Dendritic cell treated with granulocyte-macrophage colony-stimulating factor and Interleukin-4, amounts not matched to agents 40 ng/mL and 50 ng/mL, for 4 days (primary cell): ENCODE measurements around the gene GRB10.

Source experiments
- H3K27ac Mint-ChIP-seq: one replicate; pipeline ENCODE4 v1.8.0; 2022; ENCODE audit warnings: mild to moderate bottlenecking, mixed read lengths
- H3K27me3 Mint-ChIP-seq: one replicate; pipeline ENCODE4 v1.8.0; 2022; ENCODE audit warnings: mild to moderate bottlenecking, mixed read lengths
- H3K36me3 Mint-ChIP-seq: one replicate; pipeline ENCODE4 v1.8.0; 2022; ENCODE audit warnings: low read depth, mixed read lengths
- H3K4me1 Mint-ChIP-seq: one replicate; pipeline ENCODE4 v1.8.0; 2022; ENCODE audit warnings: low read depth, mixed read lengths
- H3K4me3 Mint-ChIP-seq: one replicate; pipeline ENCODE4 v1.8.0; 2022; ENCODE audit warnings: mild to moderate bottlenecking, moderate library complexity, mixed read lengths
- H3K9me3 Mint-ChIP-seq: one replicate; pipeline ENCODE4 v1.8.0; 2022; ENCODE audit warnings: mixed read lengths
- intact Hi-C: fragments of 100-400 bp; cut with micrococcal nuclease; formaldehyde crosslinking; loops from one replicate; pipeline ENCODE4 v1.15.0; 2022

Gene GRB10

DNA sequence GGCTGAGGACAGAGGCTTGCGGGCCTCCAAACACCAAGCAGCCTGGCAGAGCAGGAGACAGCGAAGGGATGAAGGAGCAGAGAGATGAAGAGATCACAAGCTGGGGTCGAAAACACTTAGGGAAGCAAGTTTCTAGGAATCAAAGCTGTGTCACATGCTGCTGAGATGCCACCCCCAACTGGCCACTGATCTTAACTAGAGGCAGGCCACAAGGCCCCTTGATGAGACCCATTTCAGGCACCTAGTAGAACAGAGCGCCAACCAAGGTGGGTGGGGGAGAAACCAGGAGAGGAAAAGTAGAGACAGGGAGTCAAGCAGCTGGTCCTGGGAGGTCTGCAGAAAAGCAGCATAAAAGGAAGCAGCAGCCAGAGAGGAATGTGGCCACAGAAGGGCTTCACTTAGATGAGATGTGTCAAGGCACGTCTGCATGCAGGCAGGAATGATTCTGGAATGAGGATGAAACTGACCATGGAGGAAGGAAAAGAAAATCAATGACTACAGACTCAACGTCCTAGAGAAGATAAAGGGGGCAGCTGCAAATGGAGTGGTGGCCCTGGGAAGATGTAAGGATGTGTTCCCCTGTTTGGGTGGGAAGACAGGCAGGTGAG, 132.5 kb downstream of the GRB10 start:
- Mint-ChIP-seq H3K4me1 (peaks cover 9% of the 10 kb centered on the region), H3K27me3 (no peaks in the 10 kb centered on the region), H3K27ac (no peak overlapping the region), H3K36me3 (no peaks in the 10 kb centered on the region), H3K4me3 (no peak overlapping the region), H3K9me3 (no peaks in the 10 kb centered on the region)
- intact Hi-C loops, result no loop called here

DNA sequence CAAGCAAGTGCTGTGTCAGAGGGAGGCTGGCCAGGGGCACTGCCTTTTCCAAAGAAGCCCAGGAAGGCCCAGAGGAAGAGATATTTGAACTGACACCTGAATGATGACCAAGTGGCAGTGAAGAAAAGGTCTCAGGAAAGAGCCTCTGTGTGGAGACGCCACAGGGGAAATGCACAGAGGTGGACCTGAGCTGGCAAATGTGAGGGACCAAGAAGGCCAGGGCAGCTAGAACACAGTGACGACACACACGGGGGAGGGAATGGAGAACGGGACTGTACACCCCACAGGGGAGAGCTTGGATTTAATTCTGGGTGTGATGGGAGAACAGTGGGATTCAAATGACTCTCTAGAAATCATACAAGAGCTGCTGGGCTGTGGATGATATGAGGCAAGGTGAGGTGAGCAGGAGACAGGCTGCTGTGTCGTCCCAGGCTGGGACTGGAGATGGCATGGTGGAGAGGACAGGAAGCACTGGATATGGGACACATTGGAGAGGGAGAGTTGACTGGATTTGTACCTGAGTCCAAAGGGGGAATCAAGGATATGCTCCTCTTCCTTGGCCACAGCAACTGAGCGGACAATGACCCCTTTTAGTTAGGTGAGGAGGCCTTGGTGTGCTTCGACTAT, 133.3 kb downstream of the GRB10 start:
- Mint-ChIP-seq H3K4me1 (peaks cover 9% of the 10 kb centered on the region), H3K36me3 (no peaks in the 10 kb centered on the region), H3K4me3 (no peak overlapping the region), H3K27ac (no peak overlapping the region), H3K9me3 (no peaks in the 10 kb centered on the region), H3K27me3 (no peaks in the 10 kb centered on the region)
- intact Hi-C loops, result no loop called here

DNA sequence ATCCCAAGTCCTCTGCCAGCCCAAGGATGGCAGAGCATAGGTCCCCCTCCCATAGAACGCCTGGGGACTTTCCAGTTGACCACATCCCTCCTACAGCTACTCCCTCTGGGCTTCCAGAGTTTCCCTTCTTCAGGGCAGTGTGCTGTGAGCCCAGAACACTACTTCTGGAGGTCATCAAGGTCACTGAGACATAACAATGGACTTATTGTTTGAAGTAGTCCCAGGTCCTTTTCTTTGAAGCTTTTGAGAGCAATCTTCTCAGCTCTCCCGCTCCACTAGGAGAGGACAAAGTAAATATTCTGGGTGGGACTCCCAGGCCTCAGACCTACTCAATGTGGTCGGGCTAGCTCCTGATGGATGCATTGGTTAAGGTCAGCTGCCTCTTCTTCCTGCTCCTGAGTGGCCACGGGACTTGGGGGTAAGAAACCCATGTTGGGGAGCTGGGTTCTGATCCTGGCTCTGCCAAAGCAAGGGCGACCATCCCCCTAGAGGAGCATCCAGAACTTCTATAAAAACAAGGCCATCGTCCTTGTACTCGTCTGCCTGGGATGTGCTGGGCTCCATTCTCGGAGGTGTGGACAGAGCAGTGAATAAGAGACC, 134.0 kb downstream of the GRB10 start:
- intact Hi-C loops, result no loop called here
- Mint-ChIP-seq H3K4me3 (no peak overlapping the region), H3K27me3 (no peaks in the 10 kb centered on the region), H3K4me1 (peaks cover 9% of the 10 kb centered on the region), H3K9me3 (no peaks in the 10 kb centered on the region), H3K36me3 (no peaks in the 10 kb centered on the region), H3K27ac (no peak overlapping the region)

DNA sequence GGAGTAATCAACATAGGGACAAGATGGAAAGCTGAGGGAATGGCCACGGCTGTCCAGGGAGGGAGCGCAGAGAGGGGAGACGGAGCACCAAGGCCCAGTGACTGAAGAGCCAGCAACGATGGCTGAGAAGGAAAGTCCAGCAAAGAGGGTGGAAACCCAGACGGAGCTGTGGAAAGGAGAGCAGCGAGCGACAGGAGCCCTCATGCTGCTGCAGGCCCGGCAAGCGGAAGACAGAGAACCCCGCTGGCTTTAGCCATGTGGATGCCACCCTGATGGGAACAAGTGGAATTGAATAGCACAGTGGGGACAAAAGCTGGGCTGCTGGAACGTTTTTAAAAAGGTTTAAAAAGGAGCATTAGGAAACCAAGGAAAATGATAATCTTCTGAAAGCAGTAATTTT, 134.6 kb downstream of the GRB10 start:
- no peaks in the 10 kb centered on the region for H3K9me3 Mint-ChIP-seq
- H3K27ac Mint-ChIP-seq, result no peak overlapping the region
- no peak overlapping the region for H3K4me3 Mint-ChIP-seq
- no peaks in the 10 kb centered on the region for H3K36me3 Mint-ChIP-seq
- peaks cover 3% of the 10 kb centered on the region for H3K4me1 Mint-ChIP-seq
- no peaks in the 10 kb centered on the region for H3K27me3 Mint-ChIP-seq
- intact Hi-C loops, result no loop called here

DNA sequence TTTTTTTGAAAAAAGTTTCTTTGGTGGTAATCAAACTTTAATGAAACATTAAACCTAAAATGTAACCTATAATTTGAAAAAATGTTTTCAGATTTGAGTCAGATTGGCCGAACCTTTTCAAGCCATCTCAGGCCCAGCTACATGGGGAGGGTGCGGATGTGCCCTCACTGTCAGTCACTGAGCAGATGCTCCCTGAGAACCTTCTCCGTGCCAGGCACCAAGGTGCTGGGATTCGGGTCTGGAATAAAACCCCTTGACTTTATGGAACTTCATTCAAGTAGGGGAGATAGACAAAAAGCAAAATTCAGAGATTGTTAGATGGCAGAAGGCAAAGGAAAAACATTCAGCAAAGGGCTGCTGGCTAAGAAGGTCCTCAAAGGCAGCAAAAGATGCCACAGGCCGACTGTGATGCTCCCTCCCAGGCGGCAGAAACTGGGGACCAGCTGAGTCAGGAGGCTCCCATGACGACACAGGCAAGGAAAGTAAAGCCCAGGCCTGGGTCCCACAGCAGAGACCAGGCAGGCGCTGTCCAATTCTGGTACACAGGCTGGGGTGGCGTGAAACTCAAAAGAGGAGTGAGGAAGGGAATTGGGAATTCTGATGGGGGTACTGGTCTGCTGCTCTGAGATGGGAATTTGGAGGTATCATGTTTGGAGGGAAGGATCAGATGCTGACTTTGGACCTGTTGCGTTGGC, 135.3 kb downstream of the GRB10 start:
- no peak overlapping the region for H3K27ac Mint-ChIP-seq
- no peaks in the 10 kb centered on the region for H3K4me1 Mint-ChIP-seq
- no peak overlapping the region for H3K4me3 Mint-ChIP-seq
- no peaks in the 10 kb centered on the region for H3K36me3 Mint-ChIP-seq
- intact Hi-C loops, result no loop called here
- H3K9me3 Mint-ChIP-seq, result no peaks in the 10 kb centered on the region
- no peaks in the 10 kb centered on the region for H3K27me3 Mint-ChIP-seq

DNA sequence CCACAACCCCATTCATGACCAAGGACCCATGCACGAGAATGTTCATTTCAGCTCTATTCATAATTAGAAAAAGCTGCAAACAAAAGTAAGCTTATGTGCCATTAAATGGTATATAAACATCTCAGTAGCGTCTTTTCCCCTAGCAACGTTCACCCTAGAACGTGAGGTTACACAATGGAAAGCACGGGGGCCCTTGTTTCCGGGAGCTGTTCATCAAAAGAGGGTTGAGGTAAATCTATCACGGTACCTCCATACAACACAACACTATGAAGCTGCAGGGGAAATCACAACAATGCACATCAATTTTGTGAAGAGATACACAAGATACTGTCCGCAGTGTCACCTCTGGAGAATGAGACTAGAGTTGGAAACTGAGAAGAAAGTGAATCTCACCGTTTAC, 136.6 kb downstream of the GRB10 start:
- Mint-ChIP-seq H3K36me3 (no peaks in the 10 kb centered on the region), H3K27ac (no peak overlapping the region), H3K9me3 (no peaks in the 10 kb centered on the region), H3K4me1 (no peaks in the 10 kb centered on the region), H3K27me3 (no peaks in the 10 kb centered on the region), H3K4me3 (no peak overlapping the region)
- intact Hi-C loops, result no loop called here

DNA sequence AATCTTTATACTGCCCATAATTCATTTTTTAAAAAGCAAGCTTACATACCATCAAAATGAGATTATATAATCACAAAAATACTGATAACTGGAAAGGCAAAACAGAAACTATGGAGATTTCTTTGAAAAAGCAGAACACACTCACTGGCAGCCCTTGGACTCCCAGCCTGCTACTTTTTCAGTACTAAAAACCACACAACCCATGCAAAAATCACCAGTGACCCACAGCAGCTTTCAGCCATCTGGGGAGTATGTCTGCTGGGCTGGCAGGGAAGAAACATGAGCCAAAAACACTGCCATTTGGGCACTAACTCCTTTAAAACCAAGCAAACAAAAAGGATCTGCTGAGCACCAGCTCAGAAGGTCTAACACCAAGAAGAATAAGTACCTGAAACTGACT, 137.5 kb downstream of the GRB10 start:
- intact Hi-C loops, result no loop called here
- Mint-ChIP-seq H3K9me3 (no peaks in the 10 kb centered on the region), H3K4me3 (no peak overlapping the region)

DNA sequence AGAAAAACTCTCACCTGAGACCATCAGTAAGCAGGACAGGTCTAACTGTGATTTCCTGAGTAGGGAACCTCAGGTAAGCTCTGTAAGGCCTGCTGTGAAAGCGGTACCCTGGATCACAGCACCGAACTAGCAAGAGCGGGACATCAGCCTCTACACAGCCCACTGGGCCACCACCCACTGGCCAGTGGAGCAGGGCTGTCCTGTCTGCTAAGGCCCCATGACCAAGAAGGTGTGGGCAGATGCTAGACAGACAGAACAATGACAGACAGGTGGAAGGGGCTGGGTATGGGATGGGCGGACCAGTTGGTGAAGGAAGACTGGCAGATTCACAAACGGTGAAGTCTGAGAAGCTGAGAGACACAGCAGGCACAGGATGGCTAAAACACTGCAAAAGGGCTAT, 138.1 kb downstream of the GRB10 start:
- intact Hi-C loops, result no loop called here
- Mint-ChIP-seq H3K27me3 (no peaks in the 10 kb centered on the region), H3K4me3 (no peak overlapping the region), H3K4me1 (no peaks in the 10 kb centered on the region), H3K9me3 (no peaks in the 10 kb centered on the region), H3K27ac (no peak overlapping the region), H3K36me3 (no peaks in the 10 kb centered on the region)

More for the DNA sequence above, 137.5 kb downstream of the GRB10 start:
- Mint-ChIP-seq H3K27ac (no peak overlapping the region), H3K27me3 (no peaks in the 10 kb centered on the region), H3K36me3 (no peaks in the 10 kb centered on the region), H3K4me1 (no peaks in the 10 kb centered on the region)

DNA sequence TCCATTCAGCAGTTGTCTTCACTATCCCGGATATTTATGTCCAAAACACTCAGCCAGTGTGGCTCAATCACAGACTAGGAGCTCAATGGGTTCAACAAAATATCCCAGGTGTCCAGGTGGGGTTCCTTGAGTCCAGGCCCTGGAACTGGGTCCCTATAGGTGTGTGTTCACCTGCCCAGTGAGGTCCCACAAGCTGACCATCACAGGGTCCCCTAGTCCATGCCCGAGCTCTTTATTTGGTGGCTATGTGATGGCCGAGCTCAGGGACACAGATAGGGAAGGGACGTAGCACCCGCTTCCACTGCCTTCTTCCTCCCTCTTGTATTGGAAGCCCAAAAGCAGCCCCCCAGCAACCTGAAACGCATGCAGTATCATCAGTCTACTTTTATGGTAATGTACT, 138.6 kb downstream of the GRB10 start:
- H3K4me3 Mint-ChIP-seq, result no peak overlapping the region
- H3K9me3 Mint-ChIP-seq, result no peaks in the 10 kb centered on the region
- H3K27me3 Mint-ChIP-seq, result no peaks in the 10 kb centered on the region
- no peaks in the 10 kb centered on the region for H3K36me3 Mint-ChIP-seq
- intact Hi-C loops, result no loop called here
- H3K27ac Mint-ChIP-seq, result no peak overlapping the region
- no peaks in the 10 kb centered on the region for H3K4me1 Mint-ChIP-seq

DNA sequence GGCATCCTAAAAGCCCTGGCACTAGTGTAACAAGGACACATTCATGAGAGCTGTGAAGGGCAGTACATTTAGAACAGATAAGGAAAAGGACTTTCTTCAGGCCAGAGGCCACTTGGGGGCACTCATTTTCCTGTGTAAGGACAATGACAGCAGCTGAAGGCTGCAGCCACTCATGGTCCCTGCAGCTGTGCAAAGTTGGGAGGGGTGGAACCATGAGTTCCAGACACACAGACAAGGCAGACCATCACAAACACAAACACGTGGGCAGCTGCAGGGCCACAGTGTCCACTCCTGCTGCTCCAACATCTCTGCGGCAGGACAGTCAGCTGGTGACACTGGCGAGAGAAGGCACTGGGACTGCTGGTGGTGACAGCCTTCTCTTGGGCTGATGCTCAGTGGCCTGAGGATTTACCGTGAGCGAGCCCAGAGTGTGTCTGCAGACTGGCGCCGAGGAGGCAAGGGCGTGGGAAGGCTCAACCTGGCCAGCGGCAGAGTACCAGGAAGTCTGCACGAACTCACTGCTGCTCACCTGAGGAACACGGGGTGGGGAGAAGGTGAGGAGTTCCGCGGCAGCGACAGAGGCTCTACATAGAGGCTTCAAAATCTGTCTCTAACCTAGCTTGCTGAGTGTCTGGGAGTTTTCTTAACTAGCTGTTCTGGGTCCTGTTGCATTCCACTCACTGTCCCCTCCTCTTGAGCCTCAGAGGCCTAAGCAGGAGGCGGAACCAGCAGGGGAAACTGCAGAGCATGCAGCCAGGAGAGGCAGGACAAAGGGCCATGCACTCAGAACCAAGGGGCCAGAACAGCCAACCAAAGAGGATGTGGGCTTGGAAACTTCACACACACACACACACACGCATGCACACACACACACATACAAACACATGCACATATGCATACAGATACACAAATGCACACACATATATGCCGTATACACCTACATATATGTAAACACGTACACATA, 141.0 kb downstream of the GRB10 start:
- Mint-ChIP-seq H3K27me3 (no peaks in the 10 kb centered on the region), H3K4me3 (no peak overlapping the region), H3K36me3 (no peaks in the 10 kb centered on the region), H3K27ac (no peak overlapping the region), H3K4me1 (no peaks in the 10 kb centered on the region), H3K9me3 (no peaks in the 10 kb centered on the region)
- intact Hi-C loops, result no loop called here

DNA sequence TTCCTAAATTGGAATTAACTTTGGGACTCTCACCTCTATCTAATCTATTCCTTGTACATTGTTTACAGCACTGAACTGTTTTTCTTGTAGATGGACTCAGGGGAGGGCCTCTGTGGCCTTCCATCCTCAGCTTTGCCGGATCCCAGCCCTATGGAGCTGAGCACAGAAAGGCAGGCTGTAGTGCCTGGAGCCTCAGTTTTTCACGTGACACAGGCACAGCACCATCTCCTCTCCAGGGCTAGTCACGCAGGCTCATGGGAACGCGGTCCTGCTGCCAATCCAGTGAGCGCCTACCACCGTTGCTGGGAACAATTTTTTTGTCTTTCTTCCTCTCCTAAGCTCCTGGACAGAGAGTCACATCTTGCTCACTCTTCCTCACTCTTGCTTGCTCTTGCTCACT, 141.9 kb downstream of the GRB10 start:
- Mint-ChIP-seq H3K9me3 (no peaks in the 10 kb centered on the region), H3K27me3 (no peaks in the 10 kb centered on the region), H3K4me1 (no peaks in the 10 kb centered on the region), H3K4me3 (no peak overlapping the region), H3K27ac (no peak overlapping the region), H3K36me3 (no peaks in the 10 kb centered on the region)
- intact Hi-C loops, result no loop called here

DNA sequence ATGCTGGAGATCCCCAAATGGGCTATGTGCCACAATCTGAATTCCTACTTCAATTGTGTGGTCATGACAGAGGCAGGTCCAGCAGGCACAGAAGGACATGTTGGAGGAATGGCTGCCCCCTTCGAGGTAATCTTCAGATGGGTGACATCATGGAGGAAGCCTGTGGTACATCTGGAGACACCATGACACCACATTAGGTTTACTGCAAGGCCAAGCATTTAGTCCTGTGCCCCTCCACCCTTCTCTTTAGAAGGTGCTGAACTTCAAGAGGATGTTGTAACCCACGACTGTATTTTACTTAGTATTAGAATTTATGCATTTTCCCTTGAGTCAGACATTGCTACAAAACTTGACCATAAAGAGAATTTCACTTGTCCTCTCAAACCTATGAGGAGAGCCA, 142.4 kb downstream of the GRB10 start:
- no peak overlapping the region for H3K27ac Mint-ChIP-seq
- intact Hi-C loops, result no loop called here
- H3K4me3 Mint-ChIP-seq, result no peak overlapping the region
- H3K36me3 Mint-ChIP-seq, result no peaks in the 10 kb centered on the region
- no peaks in the 10 kb centered on the region for H3K27me3 Mint-ChIP-seq
- H3K9me3 Mint-ChIP-seq, result no peaks in the 10 kb centered on the region
- no peaks in the 10 kb centered on the region for H3K4me1 Mint-ChIP-seq

DNA sequence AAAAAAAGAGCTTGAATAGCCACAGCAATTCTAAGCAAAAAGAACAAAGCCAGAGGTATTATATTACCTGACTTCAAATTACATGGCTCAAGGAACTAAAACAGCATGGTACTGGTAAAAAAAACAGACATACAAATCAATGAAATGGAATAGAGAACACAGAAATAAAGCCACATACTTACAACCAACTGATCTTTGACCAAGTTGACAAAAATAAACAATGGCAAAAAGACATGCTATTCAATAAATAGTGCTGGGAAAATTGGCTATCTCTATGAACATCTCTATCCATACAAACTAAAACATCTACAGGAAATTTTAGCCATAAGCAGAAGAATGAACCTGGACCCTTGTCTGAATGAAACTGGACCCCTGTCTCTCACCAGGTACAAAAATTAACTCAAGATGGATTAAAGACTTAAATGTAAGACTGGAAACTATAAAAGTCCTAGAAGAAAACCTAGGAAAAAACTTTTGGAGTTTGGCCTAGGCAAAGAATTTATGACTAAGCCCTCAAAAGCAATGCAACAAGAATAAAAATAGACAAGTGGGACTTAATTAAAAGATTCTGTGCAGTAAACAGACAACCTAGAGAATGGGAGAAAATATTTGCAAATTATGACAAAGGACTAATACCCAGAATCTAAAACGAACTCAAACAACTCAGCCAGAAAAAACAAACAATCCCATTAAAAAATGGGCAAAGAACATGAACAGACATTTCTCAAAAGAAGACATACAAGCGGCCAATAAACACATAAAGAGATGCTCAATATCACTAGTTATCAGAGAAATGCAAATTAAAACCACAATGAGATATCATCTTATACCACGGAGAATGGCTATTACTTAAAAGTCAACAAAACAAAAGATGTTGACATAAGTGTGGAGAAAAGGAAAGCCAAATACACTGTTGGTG, 144.7 kb downstream of the GRB10 start:
- intact Hi-C loops, result no loop called here
- no peak overlapping the region for H3K4me3 Mint-ChIP-seq
- no peaks in the 10 kb centered on the region for H3K9me3 Mint-ChIP-seq
- H3K4me1 Mint-ChIP-seq, result no peaks in the 10 kb centered on the region
- H3K27me3 Mint-ChIP-seq, result no peaks in the 10 kb centered on the region
- H3K27ac Mint-ChIP-seq, result no peak overlapping the region
- H3K36me3 Mint-ChIP-seq, result no peaks in the 10 kb centered on the region
